ENCODE data around the gene TNNI3K.

The TNNI3K gene

GRCh38 chr1:74513411-74514300 lies 278.5 kb downstream of the TNNI3K start:
- Histone ChIP-seq H3K27ac (no peak overlapping the region), H3K27me3 (replicated peaks) (no peaks in the 10 kb centered on the region), H3K4me3 (ENCODE audit: low read depth, low read length) (no peak overlapping the region), H3K36me3 (replicated peaks) (no peaks in the 10 kb centered on the region)
- in situ Hi-C loops (cut with HindIII; ENCODE audit: low pct_ligation_motif_present, low sequenced_read_pairs), result no loop called here
- DNase-seq, result no peak
- no peak for TF ChIP-seq CTCF (IDR thresholded peaks at IDR 0.05; ENCODE audit: low read depth, low read length, missing control alignments)

GRCh38 chr1:74517599-74518051 lies 282.4 kb downstream of the TNNI3K start:
- Histone ChIP-seq H3K4me3 (ENCODE audit: low read depth, low read length) (no peak overlapping the region), H3K36me3 (replicated peaks) (no peaks in the 10 kb centered on the region), H3K27ac (no peak overlapping the region), H3K27me3 (replicated peaks) (no peaks in the 10 kb centered on the region)
- DNase-seq, result no peak
- no peak for TF ChIP-seq CTCF (IDR thresholded peaks at IDR 0.05; ENCODE audit: low read depth, low read length, missing control alignments)
- in situ Hi-C loops (cut with HindIII; ENCODE audit: low pct_ligation_motif_present, low sequenced_read_pairs), result no loop called here

GRCh38 chr1:74522148-74522547 lies 287.0 kb downstream of the TNNI3K start:
- no peaks in the 10 kb centered on the region for H3K27me3 ChIP-seq (replicated peaks)
- DNase-seq, result no peak
- H3K36me3 ChIP-seq (replicated peaks), result no peaks in the 10 kb centered on the region
- H3K4me3 ChIP-seq (ENCODE audit: low read depth, low read length), result no peak overlapping the region
- in situ Hi-C loops (cut with HindIII; ENCODE audit: low pct_ligation_motif_present, low sequenced_read_pairs), result no loop called here
- no peak for TF ChIP-seq CTCF (IDR thresholded peaks at IDR 0.05; ENCODE audit: low read depth, low read length, missing control alignments)
- no peak overlapping the region for H3K27ac ChIP-seq

- no peak for DNase-seq
- Histone ChIP-seq H3K27me3 (replicated peaks) (no peaks in the 10 kb centered on the region), H3K36me3 (replicated peaks) (no peaks in the 10 kb centered on the region), H3K27ac (no peak overlapping the region), H3K4me3 (ENCODE audit: low read depth, low read length) (no peak overlapping the region)
- TF ChIP-seq CTCF (IDR thresholded peaks at IDR 0.05; ENCODE audit: low read depth, low read length, missing control alignments), result no peak
- in situ Hi-C loops (cut with HindIII; ENCODE audit: low pct_ligation_motif_present, low sequenced_read_pairs), result no loop called here
These were observed 288.8 kb downstream of the TNNI3K start for GRCh38 chr1:74523873-74524480.

- no peak overlapping the region for H3K27ac ChIP-seq
- H3K36me3 ChIP-seq (replicated peaks), result no peaks in the 10 kb centered on the region
- TF ChIP-seq CTCF (IDR thresholded peaks at IDR 0.05; ENCODE audit: low read depth, low read length, missing control alignments), result no peak
- in situ Hi-C loops (cut with HindIII; ENCODE audit: low pct_ligation_motif_present, low sequenced_read_pairs), result no loop called here
- H3K27me3 ChIP-seq (replicated peaks), result no peaks in the 10 kb centered on the region
- no peak overlapping the region for H3K4me3 ChIP-seq (ENCODE audit: low read depth, low read length)
- no peak for DNase-seq
These were observed 291.5 kb downstream of the TNNI3K start for GRCh38 chr1:74526708-74527107.

Measured in brain microvascular endothelial cell (primary cell).